ENCODE results near the gene CTIF. TPM values are rescaled to one million over a fixed set of nuclear protein-coding genes. Genes with fewer than 3 reads are reported as not detected.

Gene CTIF
- total RNA-seq, 6 experiments from 2014 or later = 77.6 to 100 (median 79.2) TPM

DNA sequence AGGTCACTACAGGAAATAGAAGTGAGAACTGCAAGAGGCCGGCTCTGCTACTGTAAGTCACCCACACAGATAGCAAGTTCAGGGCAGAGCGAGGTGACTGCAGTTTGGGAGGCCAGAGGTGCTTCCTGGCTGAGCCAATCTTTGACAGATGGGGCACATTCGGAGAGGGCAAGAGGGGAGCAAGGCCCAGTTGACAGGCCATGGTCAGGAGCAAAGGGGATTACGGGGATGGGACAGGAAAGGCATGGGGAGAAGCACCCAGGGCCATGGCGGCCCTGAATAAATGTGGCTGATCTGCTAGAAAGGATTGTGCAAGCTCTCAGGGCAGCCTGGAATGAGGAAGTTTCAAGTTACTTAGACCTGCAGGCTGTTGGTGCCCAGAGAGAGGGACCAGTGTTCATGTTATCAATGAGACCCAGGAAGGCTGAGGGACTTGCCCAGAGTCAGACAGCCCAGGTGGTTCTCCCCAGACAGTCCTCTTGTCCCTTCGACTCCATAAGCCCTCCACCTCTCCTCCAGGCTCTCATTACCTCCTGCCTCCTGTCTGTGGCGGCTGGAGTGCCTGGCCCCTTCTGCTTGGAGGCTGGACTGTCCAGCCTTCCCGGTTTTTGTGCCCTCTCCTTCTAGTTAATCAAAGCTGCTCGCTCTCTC, 123.3 kb downstream of the CTIF start:
- Mint-ChIP-seq H3K27ac (peak overlapping the region; percentile 65), H3K9me3 (peaks cover 8% of the 10 kb centered on the region; the same call in 1 of the 2 replicates), H3K4me3 (peak overlapping the region; percentile 39), H3K27me3 (ENCODE audit: insufficient read depth) (no peaks in the 10 kb centered on the region; the same call in 1 of the 2 replicates), H3K36me3 (ENCODE audit: low read depth) (peaks cover 21% of the 10 kb centered on the region), H3K4me1 (ENCODE audit: low read depth) (peaks cover 28% of the 10 kb centered on the region; the same call in 1 of the 2 replicates)
- TF ChIP-seq, protein P1, sequence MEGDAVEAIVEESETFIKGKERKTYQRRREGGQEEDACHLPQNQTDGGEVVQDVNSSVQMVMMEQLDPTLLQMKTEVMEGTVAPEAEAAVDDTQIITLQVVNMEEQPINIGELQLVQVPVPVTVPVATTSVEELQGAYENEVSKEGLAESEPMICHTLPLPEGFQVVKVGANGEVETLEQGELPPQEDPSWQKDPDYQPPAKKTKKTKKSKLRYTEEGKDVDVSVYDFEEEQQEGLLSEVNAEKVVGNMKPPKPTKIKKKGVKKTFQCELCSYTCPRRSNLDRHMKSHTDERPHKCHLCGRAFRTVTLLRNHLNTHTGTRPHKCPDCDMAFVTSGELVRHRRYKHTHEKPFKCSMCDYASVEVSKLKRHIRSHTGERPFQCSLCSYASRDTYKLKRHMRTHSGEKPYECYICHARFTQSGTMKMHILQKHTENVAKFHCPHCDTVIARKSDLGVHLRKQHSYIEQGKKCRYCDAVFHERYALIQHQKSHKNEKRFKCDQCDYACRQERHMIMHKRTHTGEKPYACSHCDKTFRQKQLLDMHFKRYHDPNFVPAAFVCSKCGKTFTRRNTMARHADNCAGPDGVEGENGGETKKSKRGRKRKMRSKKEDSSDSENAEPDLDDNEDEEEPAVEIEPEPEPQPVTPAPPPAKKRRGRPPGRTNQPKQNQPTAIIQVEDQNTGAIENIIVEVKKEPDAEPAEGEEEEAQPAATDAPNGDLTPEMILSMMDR (IDR thresholded peaks at IDR 0.05) = no peak
- peak; percentile 25 for DNase-seq

GRCh38 chr18:48663096-48663930, 124.5 kb downstream of the CTIF start:
- Mint-ChIP-seq H3K36me3 (ENCODE audit: low read depth) (peaks cover 21% of the 10 kb centered on the region), H3K27me3 (ENCODE audit: insufficient read depth) (peaks cover 1% of the 10 kb centered on the region), H3K4me3 (no peak overlapping the region), H3K27ac (peak overlapping the region; percentile 65; the same call in 1 of the 2 replicates), H3K9me3 (peaks cover 8% of the 10 kb centered on the region; the same call in 1 of the 2 replicates), H3K4me1 (ENCODE audit: low read depth) (peaks cover 28% of the 10 kb centered on the region; the same call in 1 of the 2 replicates)
- TF ChIP-seq, protein P1 (IDR thresholded peaks at IDR 0.05) = no peak
- DNase-seq = no peak

DNA sequence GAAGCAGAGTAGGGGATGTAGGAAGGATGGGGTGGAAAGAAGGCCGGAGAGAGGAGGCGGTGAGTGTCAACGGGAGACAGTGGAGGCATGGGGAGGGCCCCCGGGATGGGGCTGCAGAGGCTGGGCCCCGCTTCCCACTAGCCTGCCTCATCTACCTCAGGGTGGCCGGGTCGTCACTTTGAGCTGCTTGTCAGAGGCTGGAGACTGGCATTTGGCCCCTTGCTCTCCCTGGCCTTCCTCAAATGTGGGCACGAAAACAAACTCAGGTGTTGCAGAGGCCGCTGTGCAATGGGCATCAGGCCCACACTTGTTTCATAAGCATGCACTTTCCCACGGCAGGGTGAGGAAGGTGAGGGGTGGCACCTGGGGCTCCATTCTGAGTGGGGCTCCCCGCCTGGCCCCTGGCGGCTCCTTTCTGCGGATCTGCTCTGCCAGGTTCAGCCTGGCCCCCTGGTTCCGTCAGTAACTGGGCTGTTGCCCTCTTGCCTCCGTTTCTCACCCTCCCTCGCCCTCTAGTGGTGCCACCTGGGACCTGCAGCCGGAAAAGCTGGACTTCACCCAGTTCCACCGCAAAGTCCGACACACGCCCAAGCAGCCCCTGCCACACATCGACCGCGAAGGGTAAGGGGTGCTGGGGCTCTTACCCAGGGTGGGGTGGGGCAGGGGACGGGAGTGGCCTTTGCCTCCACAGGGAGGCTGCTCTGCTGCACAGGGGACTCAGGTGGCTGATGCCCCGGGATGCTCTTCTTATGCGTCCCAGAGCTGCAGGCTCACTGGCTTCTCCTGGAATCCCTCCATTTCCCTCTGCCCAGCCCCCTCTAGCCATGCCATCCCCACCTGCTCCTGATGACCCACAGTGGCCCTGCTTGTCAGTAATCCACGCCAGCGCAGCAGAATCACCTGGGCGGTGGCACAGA, 125.4 kb downstream of the CTIF start:
- H3K27ac Mint-ChIP-seq = no peak overlapping the region
- H3K4me3 Mint-ChIP-seq = no peak overlapping the region
- H3K36me3 Mint-ChIP-seq (ENCODE audit: low read depth) = peaks cover 21% of the 10 kb centered on the region
- H3K4me1 Mint-ChIP-seq (ENCODE audit: low read depth) = peaks cover 28% of the 10 kb centered on the region; the same call in 1 of the 2 replicates
- H3K27me3 Mint-ChIP-seq (ENCODE audit: insufficient read depth) = peaks cover 3% of the 10 kb centered on the region
- H3K9me3 Mint-ChIP-seq = peaks cover 8% of the 10 kb centered on the region; the same call in 1 of the 2 replicates
- no peak for DNase-seq
- TF ChIP-seq, protein P1 (IDR thresholded peaks at IDR 0.05) = peak; percentile 92

GRCh38 chr18:48665654-48666053, 126.8 kb downstream of the CTIF start:
- DNase-seq = no peak
- Mint-ChIP-seq H3K27ac (no peak overlapping the region), H3K36me3 (ENCODE audit: low read depth) (peaks cover 20% of the 10 kb centered on the region), H3K27me3 (ENCODE audit: insufficient read depth) (peaks cover 3% of the 10 kb centered on the region), H3K4me3 (no peak overlapping the region), H3K4me1 (ENCODE audit: low read depth) (peaks cover 25% of the 10 kb centered on the region; the same call in 1 of the 2 replicates), H3K9me3 (peaks cover 8% of the 10 kb centered on the region; the same call in 1 of the 2 replicates)
- TF ChIP-seq, protein P1 (IDR thresholded peaks at IDR 0.05) = no peak

- TF ChIP-seq, protein P1 (IDR thresholded peaks at IDR 0.05) = no peak
- Mint-ChIP-seq H3K4me3 (no peak overlapping the region), H3K27ac (no peak overlapping the region; the same call in 1 of the 2 replicates)
These were observed 127.8 kb downstream of the CTIF start for GRCh38 chr18:48666613-48667012.

More at GRCh38 chr18:48666613-48667012, 127.8 kb downstream of the CTIF start:
- DNase-seq = no peak
- H3K9me3 Mint-ChIP-seq = peaks cover 8% of the 10 kb centered on the region; the same call in 1 of the 2 replicates
- peaks cover 16% of the 10 kb centered on the region; the same call in 1 of the 2 replicates for H3K4me1 Mint-ChIP-seq (ENCODE audit: low read depth)
- H3K36me3 Mint-ChIP-seq (ENCODE audit: low read depth) = peaks cover 26% of the 10 kb centered on the region
- H3K27me3 Mint-ChIP-seq (ENCODE audit: insufficient read depth) = peaks cover 8% of the 10 kb centered on the region; the same call in 1 of the 2 replicates
